Measurements from ENCODE around the gene PRICKLE1. TPM values are rescaled to one million over a fixed set of nuclear protein-coding genes. Genes with fewer than 3 reads are reported as not detected.

The PRICKLE1 gene
- total RNA-seq, 1 experiment from 2014 or later, result 14.1 TPM

- Mint-ChIP-seq H3K4me1 (ENCODE audit: insufficient read depth, unreplicated experiment) (peaks cover 7% of the 10 kb centered on the region), H3K36me3 (ENCODE audit: insufficient read depth, unreplicated experiment) (peaks cover 7% of the 10 kb centered on the region), H3K4me3 (ENCODE audit: unreplicated experiment) (no peak overlapping the region), H3K27me3 (ENCODE audit: insufficient read depth, unreplicated experiment) (no peaks in the 10 kb centered on the region), H3K9me3 (ENCODE audit: unreplicated experiment) (no peaks in the 10 kb centered on the region), H3K27ac (ENCODE audit: low read depth, unreplicated experiment) (no peak overlapping the region)
- ChIA-PET POLR2A (no interaction called here), CTCF (interaction anchor here (1.2 kb wide), 1 partner anchor 77 kb away, joined by 6 read pairs; no protein-coding TSS in a partner anchor)
- DNase-seq (ENCODE audit: unreplicated experiment), result no peak
- BruUV-seq (replicated peaks), result no TSS peak
- TF ChIP-seq CTCF (IDR thresholded peaks at IDR 0.05; ENCODE audit: unreplicated experiment), result no peak
- intact Hi-C loops (cut with micrococcal nuclease), result no loop called here
Observed at GRCh38 chr12:42508913-42509460, 80.6 kb downstream of the PRICKLE1 start.

GRCh38 chr12:42507565-42507964 lies 82.0 kb downstream of the PRICKLE1 start:
- H3K27ac Mint-ChIP-seq (ENCODE audit: low read depth, unreplicated experiment), result no peak overlapping the region
- DNase-seq (ENCODE audit: unreplicated experiment), result no peak
- H3K4me3 Mint-ChIP-seq (ENCODE audit: unreplicated experiment), result no peak overlapping the region
- H3K9me3 Mint-ChIP-seq (ENCODE audit: unreplicated experiment), result no peaks in the 10 kb centered on the region
- intact Hi-C loops (cut with micrococcal nuclease), result no loop called here
- no peaks in the 10 kb centered on the region for H3K27me3 Mint-ChIP-seq (ENCODE audit: insufficient read depth, unreplicated experiment)
- ChIA-PET POLR2A (no interaction called here), CTCF (interaction anchor here (0.7 to 1.0 kb wide), 3 partner anchors 10 to 824 kb away, joined by 3 read pairs; no protein-coding TSS in a partner anchor)
- peaks cover 7% of the 10 kb centered on the region for H3K36me3 Mint-ChIP-seq (ENCODE audit: insufficient read depth, unreplicated experiment)
- no TSS peak for BruUV-seq (replicated peaks)
- TF ChIP-seq CTCF (IDR thresholded peaks at IDR 0.05; ENCODE audit: unreplicated experiment), result no peak
- peaks cover 10% of the 10 kb centered on the region for H3K4me1 Mint-ChIP-seq (ENCODE audit: insufficient read depth, unreplicated experiment)

- POLR2A ChIA-PET, result no interaction called here
- DNase-seq (ENCODE audit: unreplicated experiment), result no peak
- Mint-ChIP-seq H3K27ac (ENCODE audit: low read depth, unreplicated experiment) (no peak overlapping the region), H3K9me3 (ENCODE audit: unreplicated experiment) (no peaks in the 10 kb centered on the region), H3K4me1 (ENCODE audit: insufficient read depth, unreplicated experiment) (peaks cover 10% of the 10 kb centered on the region), H3K4me3 (ENCODE audit: unreplicated experiment) (no peak overlapping the region), H3K36me3 (ENCODE audit: insufficient read depth, unreplicated experiment) (peaks cover 7% of the 10 kb centered on the region), H3K27me3 (ENCODE audit: insufficient read depth, unreplicated experiment) (no peaks in the 10 kb centered on the region)
- no TSS peak for BruUV-seq (replicated peaks)
- intact Hi-C loops (cut with micrococcal nuclease), result no loop called here
- no peak for TF ChIP-seq CTCF (IDR thresholded peaks at IDR 0.05; ENCODE audit: unreplicated experiment)
- CTCF ChIA-PET, result interaction anchor here (0.7 to 1.0 kb wide), 4 partner anchors 10 to 824 kb away, joined by 3 to 5 read pairs (median 3); no protein-coding TSS in a partner anchor
Observed at GRCh38 chr12:42507081-42507480, 82.5 kb downstream of the PRICKLE1 start.

- Mint-ChIP-seq H3K4me3 (ENCODE audit: unreplicated experiment) (no peak overlapping the region), H3K27me3 (ENCODE audit: insufficient read depth, unreplicated experiment) (no peaks in the 10 kb centered on the region), H3K36me3 (ENCODE audit: insufficient read depth, unreplicated experiment) (peaks cover 7% of the 10 kb centered on the region), H3K4me1 (ENCODE audit: insufficient read depth, unreplicated experiment) (peaks cover 10% of the 10 kb centered on the region), H3K27ac (ENCODE audit: low read depth, unreplicated experiment) (no peak overlapping the region), H3K9me3 (ENCODE audit: unreplicated experiment) (no peaks in the 10 kb centered on the region)
- intact Hi-C loops (cut with micrococcal nuclease), result no loop called here
- DNase-seq (ENCODE audit: unreplicated experiment), result peak; percentile 24
- POLR2A ChIA-PET, result interaction anchor here (0.6 kb wide), 1 partner anchor 372 kb away, joined by 3 read pairs; no protein-coding TSS in a partner anchor
- no TSS peak for BruUV-seq (replicated peaks)
- no peak for TF ChIP-seq CTCF (IDR thresholded peaks at IDR 0.05; ENCODE audit: unreplicated experiment)
- CTCF ChIA-PET, result interaction anchor here (0.6 kb wide), 1 partner anchor 803 kb away, joined by 3 read pairs; no protein-coding TSS in a partner anchor
Observed at GRCh38 chr12:42504049-42504448, 85.5 kb downstream of the PRICKLE1 start.
